H1 (cell line): ENCODE measurements around the gene SAMD4A. TPM values are rescaled to one million over a fixed set of nuclear protein-coding genes. Genes with fewer than 3 reads are reported as not detected.

Experiments used
- POLR2AphosphoS5 ChIP-seq: IDR thresholded peaks from 2 replicates; pipeline ENCODE4 v1.6.1; 2011; ENCODE audit warnings: low read depth, low read length
- POU5F1 ChIP-seq: IDR thresholded peaks from 2 replicates; pipeline ENCODE4 v1.6.1; 2011; ENCODE audit warnings: low read depth, mild to moderate bottlenecking, low read length, moderate library complexity
- SP1 ChIP-seq: IDR thresholded peaks from 2 replicates; pipeline ENCODE4 v1.6.1; 2011; ENCODE audit warnings: low read depth, low read length
- ZNF274 ChIP-seq: IDR thresholded peaks from 2 replicates; pipeline ENCODE4 v1.7.0; 2012; ENCODE audit warnings: low read length, borderline replicate concordance; ENCODE audit errors: extremely low read depth
- polyA plus RNA-seq, 7 experiments: library from polyadenylated mRNA; depleted of rRNA in 3 of 7; stranded (reverse) in 5 of 7; unstranded in 2 of 7; fragments of >200 nt in 5 of 7; fragments of 200-250 nt in 2 of 7; gene quantifications; 1 replicate in 5 of 7; 2 replicates in 1 of 7; 4 replicates in 1 of 7; pipeline versions ENCODE4 v1.2.1 to v1.2.3, GENCODE V29; 2011 to 2013; ENCODE audit warnings: missing spikeins in 2 of 7, mixed read lengths in 2 of 7
- total RNA-seq: library from RNA; stranded (reverse); fragmentation: NEBNext Ultra II Directional; extraction: Animal tissue kit (Norgen Biotek cat#: 25700); gene quantifications from 2 replicates; pipeline ENCODE4 v1.2.1, GENCODE V29; 2021

SAMD4A gene
- total and polyA plus RNA-seq, 2 of the 8 experiments (the other 6 are each of a cell fraction or from before 2014, with no cell fraction given), result 2.4 to 12.3 TPM

DNA sequence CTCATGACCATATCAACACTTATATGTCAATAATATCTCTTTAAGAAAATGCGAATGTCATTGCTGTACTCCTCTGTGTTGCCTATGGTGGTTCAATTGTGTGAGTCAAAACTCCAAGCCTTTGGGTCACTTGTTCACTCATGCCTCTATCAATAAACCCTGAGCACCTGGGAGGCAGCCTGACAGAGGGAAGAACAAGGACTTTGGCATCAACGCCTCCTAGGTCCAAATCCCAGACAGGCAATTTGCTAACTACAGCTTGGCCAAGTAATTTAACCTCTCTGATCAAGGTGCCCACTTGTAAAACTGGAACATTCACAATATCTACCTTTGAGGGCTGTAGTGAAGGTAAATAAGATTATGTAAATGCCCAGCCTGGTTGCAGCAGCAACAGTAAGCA, 137.8 kb downstream of the SAMD4A start (continued):
- TF ChIP-seq ZNF274 (no peak), SP1 (no peak), POLR2AphosphoS5 (no peak), POU5F1 (no peak)
- TF ChIP-seq, all 59 proteins: peak for 0
